Gastroesophageal sphincter (tissue), 3 donors: ENCODE results near the gene ABCC9.

ENCODE experiments used
- CTCF ChIP-seq, 4 experiments: fragments of 200-600 bp in 2 of 4; fragments of 450-650 bp in 2 of 4; sonication (generic) in 1 of 4; IDR thresholded peaks; one replicate each; pipeline ENCODE4 v1.5.1; 2017 to 2019; ENCODE audit warnings: antibody characterized with exemption in 4 of 4, mild to moderate bottlenecking in 2 of 4, moderate library complexity in 2 of 4
- POLR2A ChIP-seq, 2 donors: fragments of 450-650 bp; IDR thresholded peaks; one replicate each; pipeline ENCODE4 v1.6.1; 2017; ENCODE audit warnings: antibody characterized with exemption in 2 of 2, mild to moderate bottlenecking in 2 of 2, moderate library complexity in 1 of 2

DNA sequence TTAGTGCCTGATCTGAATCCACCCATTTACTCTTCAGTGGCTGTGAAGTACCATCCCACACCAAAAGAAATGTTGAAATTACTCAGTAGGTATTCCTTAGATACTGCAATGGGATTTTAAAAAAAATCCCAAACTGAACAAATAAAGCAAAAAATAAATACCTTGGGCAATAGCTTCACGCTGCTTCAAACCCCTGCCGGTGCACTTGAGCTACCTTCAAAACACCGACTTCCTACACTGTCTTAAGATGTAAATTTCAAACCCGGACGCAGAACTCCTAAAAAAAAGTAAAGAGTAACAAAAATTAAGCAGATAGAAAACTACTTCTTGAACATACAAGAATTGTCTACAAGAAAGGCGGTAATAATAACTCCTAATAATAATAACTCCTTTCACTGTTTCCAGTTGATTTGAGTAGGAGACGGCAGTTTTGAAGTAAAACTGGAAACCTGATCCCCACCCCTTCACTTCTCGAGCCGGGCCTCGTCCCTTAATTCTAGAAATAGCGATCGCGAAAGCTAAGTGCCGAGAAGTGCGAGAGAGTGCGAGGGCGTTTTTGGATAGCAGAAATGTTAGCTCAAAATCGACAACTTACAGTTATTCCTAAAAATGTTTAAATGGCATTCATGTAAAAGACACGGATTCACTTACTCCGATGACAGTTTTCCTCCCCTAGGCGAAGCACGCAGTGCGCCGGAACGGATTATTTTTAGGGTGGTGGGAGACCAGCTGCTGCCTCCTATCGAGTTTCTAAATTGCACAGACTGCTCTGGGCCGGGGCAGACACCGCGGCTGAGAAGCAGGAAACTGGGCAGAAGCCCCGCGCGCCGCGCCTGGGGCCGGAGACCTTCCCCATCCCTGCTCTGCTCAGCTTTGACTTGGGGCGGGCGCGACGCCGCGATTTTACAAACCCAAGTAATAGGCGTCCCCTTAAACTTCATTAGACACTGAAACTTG is at the start of gene ABCC9:
- TF ChIP-seq CTCF (IDR thresholded peaks at IDR 0.05) (peak in 3 of 4 experiments; percentile 9 to 31 (median 25)), POLR2A (IDR thresholded peaks at IDR 0.05) (peak; percentile 43 to 45)
